HG03342 (cell line): ENCODE results near the gene KCNE3.
A peak's percentile ranks its signal among the peaks of the same experiment; 100 is the strongest.

Experiments
- ATAC-seq: cut with Tn5 transposase; IDR thresholded peaks from one replicate; pipeline ENCODE4 v1.9.1; 2021; ENCODE audit warnings: mild to moderate bottlenecking, moderate library complexity; ENCODE audit not compliant: unreplicated experiment

KCNE3 gene, protein sequence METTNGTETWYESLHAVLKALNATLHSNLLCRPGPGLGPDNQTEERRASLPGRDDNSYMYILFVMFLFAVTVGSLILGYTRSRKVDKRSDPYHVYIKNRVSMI

DNA sequence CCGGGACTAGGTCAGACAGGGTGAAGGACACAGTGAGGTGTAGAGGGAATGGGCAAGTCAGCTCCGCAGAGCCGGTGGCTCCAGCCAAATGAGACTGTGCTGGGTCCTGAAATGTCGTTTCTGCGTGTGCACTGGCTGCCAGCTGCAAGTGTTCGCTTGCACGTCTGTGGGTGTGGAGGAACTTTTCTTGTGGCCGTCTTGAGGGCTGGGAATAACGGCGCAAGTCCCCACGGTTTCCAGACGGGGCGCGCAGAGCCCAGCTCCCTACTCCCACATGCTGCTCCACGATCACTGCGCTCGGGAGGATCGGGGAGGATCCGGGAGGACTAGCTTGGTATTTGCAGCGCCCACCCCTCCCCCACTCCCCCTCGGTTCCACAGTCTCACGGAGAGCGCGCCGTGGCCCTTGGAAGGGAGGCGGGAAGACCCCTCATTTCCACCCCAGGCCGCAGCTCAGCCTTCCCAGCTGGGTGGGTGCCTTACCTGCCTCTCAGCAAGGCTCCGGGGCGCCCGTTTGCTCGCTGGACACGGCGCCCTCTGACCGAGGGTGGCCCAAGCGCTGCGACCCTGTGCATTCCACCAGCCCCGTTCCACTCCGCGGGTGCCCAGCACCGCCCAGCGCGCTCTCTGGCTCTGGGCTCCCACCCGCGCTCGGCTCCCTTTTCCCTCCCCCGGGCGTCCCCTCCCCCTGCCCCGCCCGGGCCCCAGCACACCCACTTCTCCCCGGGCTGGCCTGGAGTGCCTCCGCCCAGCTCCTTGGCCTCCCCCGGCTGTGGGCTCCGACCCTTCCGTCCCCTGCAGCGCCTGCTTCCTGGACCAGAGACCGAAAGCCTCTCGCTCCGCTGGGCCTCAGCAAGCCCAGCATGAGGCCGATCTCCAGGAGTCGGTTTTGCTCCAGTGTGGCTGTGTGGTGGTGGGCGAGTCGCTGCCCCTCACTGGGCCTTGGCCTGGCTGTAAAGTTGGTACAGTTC lies at the start of gene KCNE3:
Gene KCNE3 (minus strand): TSS at position 634 of the 970 bp plus-strand sequence. CDS start 9,986 bp downstream, outside the sequence.
- ATAC-seq, result no peak

DNA sequence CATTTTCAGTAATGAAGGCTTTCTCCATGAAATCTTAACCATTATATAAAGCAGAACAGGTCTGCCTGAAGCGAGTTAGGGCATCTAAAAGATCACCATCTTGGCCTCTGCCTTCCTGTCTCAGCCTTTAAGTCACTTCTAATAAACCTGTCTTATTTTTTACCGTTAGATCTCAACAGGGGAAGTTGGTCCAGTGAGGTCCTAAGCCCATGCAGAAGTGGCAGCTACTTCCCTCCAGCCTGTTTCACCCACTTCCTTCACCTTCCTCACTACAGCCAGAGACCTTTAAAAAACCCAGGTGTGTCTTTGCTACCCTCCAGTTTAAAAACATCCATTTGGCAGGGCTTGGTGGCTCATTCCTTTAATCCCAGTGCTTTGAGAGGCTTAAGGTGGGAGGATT lies 40.2 kb upstream of the KCNE3 start:
- ATAC-seq, result no peak

DNA sequence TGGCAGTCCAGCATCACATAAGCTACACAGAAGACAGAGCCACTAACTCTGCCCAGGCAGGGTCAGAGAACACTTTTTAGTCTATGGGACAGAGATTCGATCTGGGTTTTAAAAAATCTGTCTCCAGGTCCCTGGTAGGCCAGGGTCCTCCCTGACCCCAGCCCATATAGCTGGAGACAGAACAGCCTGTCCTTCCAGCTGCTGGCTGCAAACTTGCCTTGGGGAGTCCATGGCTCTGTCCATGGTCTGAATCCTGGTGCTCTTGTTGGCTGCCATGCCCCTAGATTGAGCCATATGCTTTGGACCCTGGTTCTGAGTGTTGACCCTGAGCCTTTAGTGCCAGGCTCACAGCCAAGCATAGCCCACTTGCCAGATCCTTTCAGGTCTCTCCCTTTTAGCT lies 39.5 kb upstream of the KCNE3 start:
- no peak for ATAC-seq

DNA sequence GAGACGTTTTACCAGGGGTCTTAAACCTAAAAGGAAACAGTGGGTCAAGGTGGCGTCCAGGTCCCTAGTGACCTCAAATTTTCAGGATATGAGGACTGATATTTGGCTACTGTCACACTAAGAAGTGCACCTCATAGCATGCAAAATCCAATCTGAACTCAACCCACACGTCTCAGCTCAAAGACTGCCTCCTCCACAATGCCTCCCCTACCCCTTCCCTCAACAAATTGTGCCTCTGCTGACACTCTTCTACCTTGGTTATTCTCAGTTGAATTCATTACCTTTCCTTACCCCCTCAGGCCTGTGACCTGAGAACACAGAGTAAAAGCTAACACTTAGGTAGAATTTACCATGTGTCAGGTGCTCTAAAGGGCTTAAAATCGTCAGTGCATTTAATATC lies 38.6 kb upstream of the KCNE3 start:
- no peak for ATAC-seq

DNA sequence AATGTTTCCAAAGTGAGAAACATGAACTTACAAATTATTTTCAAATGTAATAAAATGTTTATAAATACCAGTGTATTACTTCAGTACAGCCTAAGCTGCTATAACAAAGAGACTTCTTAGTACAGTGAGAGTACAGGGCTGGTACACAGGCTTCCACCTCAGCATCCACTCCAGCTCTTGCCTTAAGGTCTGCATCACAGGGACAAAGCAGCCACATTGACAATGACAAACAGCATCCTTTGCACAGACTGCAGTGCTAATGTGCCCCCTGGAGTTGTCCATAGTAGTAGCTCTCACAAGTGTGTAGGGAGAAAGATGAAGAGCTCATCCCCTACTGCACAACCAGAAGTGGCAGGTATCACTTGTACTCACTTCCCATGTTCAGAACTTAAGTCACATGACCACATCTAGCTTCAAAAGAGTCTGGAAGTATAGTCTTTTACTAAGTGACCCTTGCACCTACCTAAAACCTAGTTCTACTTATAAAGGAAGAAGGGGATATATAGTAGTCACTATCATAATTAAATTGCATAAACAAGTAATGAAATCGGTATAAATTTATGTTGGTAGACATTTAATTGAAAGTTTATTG lies 36.8 kb upstream of the KCNE3 start:
- ATAC-seq, result no peak

DNA sequence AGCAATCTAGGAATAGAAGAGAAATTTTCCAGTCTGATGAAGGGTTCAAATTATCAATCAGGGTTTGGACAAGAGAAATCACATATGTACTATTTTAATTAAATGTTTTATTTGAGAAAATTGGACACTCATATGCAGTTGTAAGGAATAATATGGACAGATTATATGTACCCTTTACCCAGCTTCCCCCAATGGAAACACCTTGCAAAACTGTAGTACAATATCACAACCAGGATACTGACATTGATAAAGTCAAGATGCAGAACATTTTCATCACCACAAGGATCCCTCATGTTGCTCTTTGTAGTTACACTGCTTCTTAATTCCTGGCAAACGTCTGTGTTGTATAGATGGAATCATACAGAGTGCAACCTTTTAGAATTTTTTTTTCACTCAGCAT lies 27.6 kb upstream of the KCNE3 start:
- ATAC-seq, result no peak

DNA sequence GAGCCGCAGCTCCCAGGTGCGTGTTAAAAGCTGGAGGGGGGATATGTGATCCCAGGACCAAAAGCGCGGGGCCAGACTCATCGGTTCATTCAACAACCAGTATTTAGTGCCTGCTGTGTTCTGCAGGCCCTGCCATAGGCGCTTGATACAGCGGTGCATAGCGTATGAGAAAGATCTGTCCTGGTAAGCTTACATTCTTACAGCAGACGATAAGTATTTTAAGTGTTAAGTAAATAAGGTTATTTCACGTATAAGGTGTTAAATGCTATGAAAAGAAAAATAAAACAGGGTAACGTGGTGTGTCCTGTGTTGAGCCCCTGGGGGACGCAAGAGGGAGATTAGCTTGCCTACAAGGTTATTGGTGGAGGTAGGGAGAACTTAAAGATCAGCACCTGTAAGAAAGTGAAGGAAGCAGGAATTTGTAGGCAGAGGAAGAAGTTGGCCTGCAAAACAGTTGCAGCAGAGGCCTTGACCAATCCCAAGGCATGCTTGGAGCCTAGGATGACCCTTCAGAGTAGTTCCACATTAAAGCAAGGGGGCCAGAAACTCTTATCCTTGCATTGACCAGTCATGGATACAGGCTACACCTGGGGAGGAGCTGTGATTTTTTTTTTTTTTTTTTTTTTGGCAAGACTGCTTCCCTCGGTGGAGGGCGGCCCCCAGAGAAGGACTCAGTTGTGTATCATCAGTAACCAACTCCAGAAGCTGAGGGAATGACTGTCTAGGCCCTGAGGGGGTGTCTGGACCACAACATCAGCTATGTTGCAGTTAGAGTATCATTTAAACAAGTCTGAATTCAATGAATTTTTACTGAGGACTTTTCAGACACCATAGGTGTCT lies 26.7 kb upstream of the KCNE3 start:
- no peak for ATAC-seq

DNA sequence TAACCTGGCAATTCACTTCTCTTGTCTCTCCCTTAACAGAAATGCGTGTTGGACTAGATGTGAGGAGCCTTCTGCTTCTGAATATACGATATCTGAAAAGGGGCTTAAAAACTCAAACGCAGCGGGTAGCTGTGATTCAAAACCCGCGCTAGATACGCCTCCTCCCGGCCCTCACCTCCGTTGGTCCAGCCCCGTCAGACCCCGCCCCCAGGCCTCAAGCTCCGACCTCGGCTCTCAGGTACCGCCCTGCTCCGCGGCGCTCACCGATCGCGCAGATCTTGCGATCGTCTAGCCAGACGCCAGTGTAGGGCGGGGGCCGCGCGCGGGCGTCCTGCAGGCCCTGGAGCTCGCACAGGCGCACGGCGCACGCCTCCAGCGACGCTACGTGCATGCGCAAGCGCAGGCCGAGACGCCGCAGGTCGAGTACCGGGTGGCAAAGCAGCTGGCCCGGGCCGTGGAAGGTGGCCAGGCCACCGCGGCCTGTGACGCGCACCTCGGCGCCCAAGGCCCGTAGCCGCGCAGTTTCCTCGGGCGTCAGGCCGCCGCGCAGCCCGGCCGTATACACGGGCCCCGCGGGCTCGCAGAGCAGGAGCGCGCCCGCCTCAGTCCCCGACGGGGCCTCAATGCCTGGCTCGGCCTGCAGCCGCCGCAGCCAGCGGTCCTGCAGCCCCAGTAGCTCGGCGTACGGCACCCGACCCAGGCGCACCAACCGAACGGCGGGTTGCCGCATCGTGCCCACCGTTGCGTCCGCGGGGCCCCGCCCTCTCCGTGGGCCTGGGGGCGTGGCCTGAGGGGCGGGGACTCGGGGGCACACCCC lies 25.8 kb upstream of the KCNE3 start, which contains the start of gene LIPT2:
Gene LIPT2 (minus strand): TSS at position 751 of the 817 bp plus-strand sequence. CDS start 21 bp downstream, at position 730.
- ATAC-seq, result peak; percentile 94

DNA sequence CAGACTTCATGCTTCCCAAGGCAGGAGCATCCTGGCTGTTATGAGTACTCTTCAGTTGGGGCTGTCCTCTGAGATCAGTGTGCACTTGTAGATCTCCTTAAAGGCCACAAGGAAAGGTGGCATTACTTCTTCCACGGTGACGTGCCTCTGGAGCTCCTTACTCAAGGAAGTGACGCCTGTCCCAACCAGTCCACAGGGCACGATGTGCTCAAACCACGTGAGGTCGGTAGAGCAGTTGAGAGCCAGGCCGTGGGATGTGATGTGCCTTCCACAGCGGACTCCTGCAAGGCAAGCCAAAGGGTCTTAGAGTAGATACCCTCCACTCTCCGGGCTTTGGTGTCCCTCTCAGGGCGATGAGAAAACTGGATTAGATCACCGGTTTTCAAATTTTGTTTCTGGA lies 24.7 kb upstream of the KCNE3 start:
- no peak for ATAC-seq

DNA sequence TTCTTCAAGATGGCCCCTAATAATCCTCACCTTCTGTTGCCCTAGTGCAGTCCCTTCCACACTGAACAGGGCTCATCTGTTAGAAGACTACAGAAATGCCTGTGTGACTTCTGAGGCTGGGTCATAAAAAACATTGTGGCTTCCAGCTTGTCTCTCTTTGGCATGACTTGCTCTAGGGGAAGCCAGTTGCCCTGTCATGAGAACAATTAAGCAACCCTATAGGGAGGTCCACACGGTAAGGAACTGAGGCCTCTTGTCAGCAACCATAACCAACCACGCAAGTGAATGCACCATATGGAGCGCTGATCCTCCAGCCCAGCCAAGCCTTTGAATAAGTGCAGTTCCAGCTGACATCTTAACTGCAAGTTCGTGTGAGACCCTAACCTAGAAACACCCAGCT lies 23.6 kb upstream of the KCNE3 start:
- ATAC-seq, result no peak

DNA sequence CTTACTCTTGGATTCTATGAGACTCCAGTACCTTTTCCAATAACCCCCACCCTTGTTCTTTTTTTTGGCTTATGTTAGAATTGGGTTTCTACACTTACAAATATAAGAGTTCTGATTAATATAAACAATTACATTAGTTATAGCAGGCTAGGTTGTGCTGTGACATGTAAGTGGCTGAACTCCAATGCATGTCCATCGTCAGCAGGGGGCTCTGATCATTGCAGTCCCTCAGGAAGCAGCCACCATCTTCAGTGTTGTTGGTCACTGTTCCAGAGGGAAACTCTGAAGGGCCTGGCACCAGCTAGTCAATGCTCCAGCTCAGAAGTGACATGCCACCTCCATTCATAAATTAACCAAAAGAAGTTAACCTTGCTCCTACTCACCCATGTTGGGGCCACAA lies 20.5 kb upstream of the KCNE3 start:
- no peak for ATAC-seq

DNA sequence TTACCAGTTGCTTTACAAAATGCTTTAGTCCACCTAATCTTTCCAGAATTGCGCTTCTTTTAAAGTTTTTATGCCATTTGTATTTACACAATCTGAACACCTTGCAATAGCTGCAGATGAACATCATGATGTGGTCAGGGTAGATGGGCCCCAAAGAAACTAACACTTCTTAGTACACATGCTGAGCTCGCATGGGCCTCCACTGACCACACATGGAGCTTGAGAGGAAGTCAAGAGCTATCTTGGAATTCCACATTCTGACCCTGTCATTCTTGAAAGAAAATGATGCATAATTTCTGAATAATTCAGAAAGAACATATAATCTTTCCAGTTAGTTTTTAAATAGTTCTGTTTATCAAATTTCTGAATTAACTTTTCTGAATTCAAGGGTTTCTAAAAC lies 18.5 kb upstream of the KCNE3 start:
- ATAC-seq, result no peak

DNA sequence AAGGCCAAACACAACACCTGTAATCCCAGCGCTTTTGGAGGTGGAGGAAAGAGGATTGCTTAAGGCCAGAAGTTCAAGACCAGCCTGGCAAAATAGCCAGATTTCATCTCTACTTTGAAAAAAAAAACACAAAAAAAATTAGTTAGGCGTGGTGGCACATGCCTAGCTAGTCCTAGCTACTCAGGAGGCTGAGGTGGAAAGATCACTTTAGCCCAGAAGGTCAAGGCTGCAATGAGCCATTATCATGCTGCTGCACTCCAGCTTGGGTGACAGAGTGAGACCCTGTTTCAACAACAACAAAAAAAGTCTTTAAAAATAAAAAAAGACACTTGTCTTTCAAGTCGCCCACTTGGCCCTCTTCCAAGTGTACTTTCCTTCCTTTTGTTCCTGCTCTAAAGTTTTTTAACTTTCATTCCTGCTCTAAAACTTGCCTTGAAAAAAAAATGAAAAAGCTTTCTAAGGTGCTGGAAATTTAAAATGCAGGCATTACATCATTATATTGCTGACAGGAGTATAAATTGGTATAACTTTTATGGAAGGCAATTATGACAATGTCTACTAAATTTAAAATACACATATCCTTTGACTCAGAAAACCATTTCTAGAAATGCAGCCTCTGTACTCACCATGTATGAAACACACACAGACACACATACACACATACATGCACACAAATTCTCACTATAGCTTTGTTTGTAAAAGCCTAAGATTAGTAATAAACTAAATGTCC lies 13.5 kb upstream of the KCNE3 start:
- no peak for ATAC-seq

DNA sequence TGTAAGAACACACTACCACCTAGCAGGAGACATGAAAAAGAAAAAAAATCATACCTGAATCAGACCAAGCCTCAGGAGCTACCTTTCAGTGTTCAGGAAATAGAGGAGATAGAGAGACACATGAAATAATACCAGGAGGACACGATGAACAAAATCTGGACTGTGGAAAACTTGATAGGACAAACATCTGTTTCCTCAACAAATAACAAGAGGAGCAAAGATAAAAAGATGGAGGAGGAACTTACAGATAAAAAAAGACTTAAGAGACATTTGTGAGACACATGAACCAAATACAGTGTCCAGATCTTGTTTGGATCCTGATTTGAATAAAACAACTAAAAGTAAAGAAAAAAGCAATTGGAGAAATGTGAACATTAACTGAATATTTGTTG lies 12.4 kb upstream of the KCNE3 start:
- no peak for ATAC-seq

DNA sequence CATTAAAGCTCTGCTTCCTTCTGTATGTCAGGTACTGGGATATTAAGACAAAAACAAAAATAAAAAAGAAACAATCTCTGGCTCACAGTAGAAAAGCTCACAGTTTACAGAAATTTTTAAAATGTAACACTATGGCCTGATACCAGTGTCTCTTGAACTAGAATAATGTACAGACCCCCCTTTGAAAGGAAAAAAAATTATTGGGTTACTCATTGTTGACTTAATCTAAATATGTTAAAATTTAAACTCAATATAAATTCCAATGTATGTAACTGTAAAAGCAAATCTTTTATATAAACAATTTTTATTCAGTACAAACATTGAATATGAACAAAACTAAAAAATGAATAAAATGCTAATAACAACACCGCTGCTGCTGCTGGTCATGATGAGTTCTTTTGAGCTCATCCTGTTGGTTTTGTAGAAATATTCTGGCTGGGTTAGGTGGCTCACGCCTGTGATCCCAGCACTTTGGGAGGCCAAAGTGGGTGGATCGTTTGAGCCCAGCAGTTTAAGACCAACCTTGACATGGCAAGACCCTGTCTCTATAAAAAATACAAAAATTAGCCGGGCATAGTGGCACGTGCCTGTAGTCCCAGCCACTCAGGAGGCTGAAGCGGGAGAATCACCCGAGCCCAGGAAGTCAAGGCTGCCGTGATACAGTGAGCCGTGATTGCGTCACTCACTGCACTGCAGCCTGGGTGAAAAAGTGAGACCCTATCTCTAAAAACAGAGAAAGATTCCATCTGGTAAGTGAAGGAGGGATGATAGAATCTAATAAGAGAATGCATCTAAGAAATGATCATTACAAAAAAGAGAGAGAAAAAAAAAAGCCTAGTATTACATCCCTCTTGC lies 11.8 kb upstream of the KCNE3 start:
- ATAC-seq, result no peak

DNA sequence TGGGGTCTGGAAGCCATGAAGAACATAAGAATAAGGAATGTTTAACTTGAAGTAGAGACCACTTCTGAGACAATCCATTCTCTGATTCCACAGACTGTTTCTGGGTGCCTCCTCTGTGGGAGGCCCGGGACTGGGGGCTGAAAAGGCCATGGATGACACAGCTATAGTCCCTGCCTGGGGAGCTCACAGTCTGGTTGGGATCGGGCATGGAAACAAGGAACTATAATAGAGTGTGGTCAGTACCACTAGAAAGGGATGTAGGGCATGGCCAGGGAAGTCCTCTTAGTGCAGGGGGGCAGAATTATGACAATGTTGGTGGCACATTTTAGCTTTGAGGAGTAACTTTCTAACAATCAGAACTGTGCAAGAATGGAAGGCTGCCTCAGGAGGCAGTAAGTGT lies 9.2 kb upstream of the KCNE3 start:
- ATAC-seq, result no peak

DNA sequence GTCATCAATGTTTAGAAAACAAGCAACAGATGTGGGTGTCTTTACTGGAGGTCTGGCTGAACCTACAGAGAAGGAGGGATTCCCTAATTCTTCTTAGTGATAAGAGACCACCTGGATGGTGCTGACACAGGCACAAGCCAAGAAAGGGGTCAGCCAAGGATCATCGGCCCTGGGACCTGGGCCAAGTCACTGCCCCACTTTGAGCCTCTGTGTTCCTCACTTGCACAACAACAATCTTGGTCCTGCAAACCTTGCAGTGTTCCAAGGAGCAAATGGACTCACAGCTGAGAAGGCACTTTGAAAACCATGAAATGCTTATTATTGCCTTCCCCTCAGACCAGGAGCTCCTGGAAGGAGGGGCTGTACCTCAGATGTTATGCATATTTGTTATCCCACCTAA lies 7.0 kb upstream of the KCNE3 start:
- ATAC-seq, result no peak

DNA sequence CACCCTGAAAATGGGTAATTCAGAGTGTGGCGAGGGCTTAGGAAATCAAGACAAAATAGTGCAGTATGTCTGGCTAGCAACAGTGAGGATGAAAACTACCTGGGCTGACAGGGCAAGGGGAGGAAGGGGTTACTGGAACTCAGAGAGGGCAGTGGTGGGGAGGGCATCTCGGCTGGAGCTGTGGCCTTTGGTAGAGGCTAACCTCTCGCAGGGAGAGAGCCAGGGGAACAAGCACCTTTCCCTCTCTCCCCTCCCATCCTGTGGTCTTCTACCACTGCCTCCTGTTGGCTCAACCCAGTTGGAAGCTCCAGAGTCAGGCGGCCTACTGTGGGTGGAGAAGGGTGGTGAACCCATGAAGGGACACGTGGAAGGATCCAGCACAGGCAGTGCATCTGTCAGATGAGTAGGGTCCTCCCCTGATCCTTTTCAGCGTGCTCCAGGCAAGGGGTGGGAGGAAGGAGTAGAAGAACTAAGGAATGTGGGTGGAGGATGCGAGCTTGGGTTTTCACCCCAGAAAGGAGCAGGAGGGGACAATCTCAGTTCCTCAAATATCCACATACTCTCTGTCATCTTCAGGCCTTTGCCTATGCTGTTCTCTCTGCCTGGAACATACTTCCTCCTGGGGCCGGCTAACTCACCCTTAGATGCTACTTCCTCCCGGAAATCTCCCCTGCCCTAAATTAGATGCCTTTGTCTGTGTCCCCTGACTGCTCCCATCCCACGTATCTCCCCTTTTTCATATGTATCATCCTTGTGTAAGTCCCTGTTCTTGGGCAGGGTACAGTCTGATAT lies 6.2 kb upstream of the KCNE3 start:
- no peak for ATAC-seq
